Neuronal stem cell (in vitro differentiated cells): ENCODE data around the gene C1orf198.

Experiments
- DNase-seq: peaks from one replicate; pipeline ENCODE4 v3.0.0-alpha.2; 2013; ENCODE audit warnings: low spot score
- H2AFZ ChIP-seq: one replicate; pipeline ENCODE4 v1.6.1; 2013; ENCODE audit warnings: mild to moderate bottlenecking, low read length, inconsistent platforms
- H2AK5ac ChIP-seq: 2 replicates; pipeline ENCODE4 v1.6.1; 2013; ENCODE audit warnings: low read depth, mild to moderate bottlenecking, inconsistent platforms, low read length, moderate library complexity, mixed read lengths
- H2BK120ac ChIP-seq: 2 replicates; pipeline ENCODE4 v1.6.1; 2013; ENCODE audit warnings: low read depth, mild to moderate bottlenecking, inconsistent platforms, low read length, moderate library complexity, mixed read lengths
- H2BK12ac ChIP-seq: one replicate; pipeline ENCODE4 v1.6.1; 2013; ENCODE audit warnings: low read length, inconsistent platforms
- H2BK15ac ChIP-seq: 2 replicates; pipeline ENCODE4 v1.6.1; 2013; ENCODE audit warnings: mild to moderate bottlenecking, low read length, inconsistent platforms, mixed read lengths
- H2BK5ac ChIP-seq: one replicate; pipeline ENCODE4 v1.6.1; 2013; ENCODE audit warnings: inconsistent platforms, mild to moderate bottlenecking, low read length, moderate library complexity
- H3K14ac ChIP-seq: one replicate; pipeline ENCODE4 v1.6.1; 2013; ENCODE audit warnings: low read length, inconsistent platforms
- H3K18ac ChIP-seq: 2 replicates; pipeline ENCODE4 v1.6.1; 2013; ENCODE audit warnings: low read length, inconsistent platforms
- H3K23ac ChIP-seq: 2 replicates; pipeline ENCODE4 v1.6.1; 2013; ENCODE audit warnings: low read depth, mild to moderate bottlenecking, mixed read lengths, low read length, inconsistent platforms; ENCODE audit not compliant: poor library complexity
- H3K27ac ChIP-seq: replicated peaks from 3 replicates; pipeline ENCODE4 v1.5.1; 2013; ENCODE audit warnings: low read length, inconsistent platforms
- H3K27me3 ChIP-seq, 3 experiments: 2 replicates each; pipeline ENCODE4 v1.6.1; 2013; ENCODE audit warnings: low read length in 3 of 3, mild to moderate bottlenecking in 2 of 3, inconsistent platforms in 1 of 3, low read depth in 1 of 3, mixed read lengths in 1 of 3, moderate library complexity in 1 of 3; ENCODE audit not compliant: control insufficient read depth in 3 of 3, insufficient read depth in 3 of 3
- H3K36me3 ChIP-seq, 2 donors: replicated peaks in 1 of 2; 2 replicates each; pipeline ENCODE4 v1.6.1; 2013; ENCODE audit warnings: low read length in 2 of 2; ENCODE audit not compliant: control insufficient read depth in 2 of 2, insufficient read depth in 2 of 2
- H3K4ac ChIP-seq: 2 replicates; pipeline ENCODE4 v1.6.1; 2013; ENCODE audit warnings: inconsistent platforms, mild to moderate bottlenecking, low read length, moderate library complexity
- H3K4me1 ChIP-seq, 2 donors: 1 replicate in 1 of 2; 2 replicates in 1 of 2; pipeline ENCODE4 v1.6.1; 2013; ENCODE audit warnings: low read length in 2 of 2, low read depth in 1 of 2; ENCODE audit not compliant: control insufficient read depth in 2 of 2, insufficient read depth in 1 of 2
- H3K4me2 ChIP-seq: one replicate; pipeline ENCODE4 v1.6.1; 2013; ENCODE audit warnings: mild to moderate bottlenecking, low read length, inconsistent platforms; ENCODE audit not compliant: insufficient read depth, poor library complexity, severe bottlenecking
- H3K4me3 ChIP-seq, 2 donors: 2 replicates each; pipeline ENCODE4 v1.5.1; 2013; ENCODE audit warnings: low read length in 2 of 2, mild to moderate bottlenecking in 2 of 2, inconsistent platforms in 1 of 2, moderate library complexity in 1 of 2
- H3K79me1 ChIP-seq: one replicate; pipeline ENCODE4 v1.6.1; 2013; ENCODE audit warnings: low read depth, mild to moderate bottlenecking, inconsistent platforms, low read length, moderate library complexity
- H3K9ac ChIP-seq: one replicate; pipeline ENCODE4 v1.6.1; 2013; ENCODE audit warnings: mild to moderate bottlenecking, low read depth, low read length, inconsistent platforms; ENCODE audit not compliant: poor library complexity
- H3K9me3 ChIP-seq, 2 donors: replicated peaks in 1 of 2; 2 replicates each; pipeline versions ENCODE3 to v1.6.1; 2013; ENCODE audit warnings: low read length in 2 of 2, mild to moderate bottlenecking in 2 of 2, inconsistent platforms in 1 of 2, low read depth in 1 of 2, mixed read lengths in 1 of 2, moderate library complexity in 1 of 2; ENCODE audit not compliant: control insufficient read depth in 2 of 2, insufficient read depth in 1 of 2
- H4K8ac ChIP-seq: one replicate; pipeline ENCODE4 v1.6.1; 2013; ENCODE audit warnings: low read depth, mild to moderate bottlenecking, inconsistent platforms, low read length, moderate library complexity
- H4K91ac ChIP-seq: one replicate; pipeline ENCODE4 v1.6.1; 2013; ENCODE audit warnings: low read length, low read depth, mild to moderate bottlenecking, inconsistent platforms; ENCODE audit not compliant: poor library complexity
- WGBS, 2 donors: extraction: QIAGEN DNeasy Blood & Tissue Kit; methylation state at CpG; one replicate each; pipeline ENCODE4 v1.1.7; 2013; ENCODE audit warnings: missing lambda C conversion rate in 2 of 2, mixed read lengths in 1 of 2; ENCODE audit not compliant: insufficient read length in 2 of 2, insufficient replicate concordance in 1 of 2; ENCODE audit errors: extremely low coverage in 2 of 2; 5-methylcytosine and 5-hydroxymethylcytosine counted together

C1orf198 gene

GRCh38 chr1:230836793-230837192 lies 31.5 kb downstream of the C1orf198 start:
- H2BK5ac ChIP-seq = no peak overlapping the region
- H3K4me2 ChIP-seq = no peak overlapping the region
- H2BK120ac ChIP-seq = no peak overlapping the region
- H3K4ac ChIP-seq = no peak overlapping the region
- H3K36me3 ChIP-seq = peaks cover 14 to 53% of the 10 kb centered on the region in 2 donors
- no peaks in the 10 kb centered on the region for H3K27me3 ChIP-seq
- H3K23ac ChIP-seq = no peak overlapping the region
- no peak overlapping the region for H2AK5ac ChIP-seq
- H2BK12ac ChIP-seq = no peak overlapping the region
- peaks cover 0 to 2% of the 10 kb centered on the region in 2 donors for H3K9me3 ChIP-seq
- no peak overlapping the region for H3K9ac ChIP-seq
- no peak overlapping the region for H4K91ac ChIP-seq
- H3K4me1 ChIP-seq = peaks cover 2% of the 10 kb centered on the region in 2 donors
- peak overlapping the region; percentile 13 for H3K27ac ChIP-seq
- no peak for DNase-seq
- WGBS, 2 donors = no CpG with 5 or more reads among the region's 5 CpGs
- no peak overlapping the region for H2BK15ac ChIP-seq
- no peak overlapping the region for H3K18ac ChIP-seq
- H2AFZ ChIP-seq = peak overlapping the region; percentile 64
- H4K8ac ChIP-seq = no peak overlapping the region
- no peak overlapping the region for H3K4me3 ChIP-seq
- no peaks in the 10 kb centered on the region for H3K79me1 ChIP-seq
- no peak overlapping the region for H3K14ac ChIP-seq

- no peak overlapping the region for H2BK15ac ChIP-seq
- H2BK120ac ChIP-seq = no peak overlapping the region
- H3K9me3 ChIP-seq = peaks cover 0 to 2% of the 10 kb centered on the region in 2 donors
- no peak overlapping the region for H2AK5ac ChIP-seq
- H3K23ac ChIP-seq = no peak overlapping the region
- no peak overlapping the region for H2BK12ac ChIP-seq
- no peak overlapping the region for H4K8ac ChIP-seq
- H3K27ac ChIP-seq = no peak overlapping the region
- no peak overlapping the region for H3K4me2 ChIP-seq
- H3K27me3 ChIP-seq = no peaks in the 10 kb centered on the region
- H2AFZ ChIP-seq = no peak overlapping the region
- peaks cover 12 to 48% of the 10 kb centered on the region in 2 donors for H3K36me3 ChIP-seq
- H3K4me3 ChIP-seq = no peak overlapping the region
- H3K79me1 ChIP-seq = no peaks in the 10 kb centered on the region
- no peak overlapping the region for H3K18ac ChIP-seq
- H4K91ac ChIP-seq = no peak overlapping the region
- no peak overlapping the region for H3K4ac ChIP-seq
- no peak for DNase-seq
- H3K4me1 ChIP-seq = peaks cover 2% of the 10 kb centered on the region in 2 donors
- no peak overlapping the region for H2BK5ac ChIP-seq
- H3K9ac ChIP-seq = no peak overlapping the region
- H3K14ac ChIP-seq = no peak overlapping the region
- no CpG with 5 or more reads among the region's 5 CpGs for WGBS, 2 donors
Measured at GRCh38 chr1:230836347-230836746, 32.0 kb downstream of the C1orf198 start.

GRCh38 chr1:230834292-230834691 lies 34.0 kb downstream of the C1orf198 start:
- H3K36me3 ChIP-seq = peaks cover 5 to 28% of the 10 kb centered on the region in 2 donors
- no peak overlapping the region for H2BK120ac ChIP-seq
- H2BK5ac ChIP-seq = no peak overlapping the region
- no peak overlapping the region for H3K23ac ChIP-seq
- no peaks in the 10 kb centered on the region for H3K79me1 ChIP-seq
- H2BK12ac ChIP-seq = no peak overlapping the region
- no peak overlapping the region for H3K4ac ChIP-seq
- H3K9ac ChIP-seq = no peak overlapping the region
- no peak for DNase-seq
- no peak overlapping the region for H2BK15ac ChIP-seq
- no peaks in the 10 kb centered on the region for H3K27me3 ChIP-seq
- no peak overlapping the region for H3K18ac ChIP-seq
- no peak overlapping the region for H3K27ac ChIP-seq
- no CpG with 5 or more reads among the region's 3 CpGs for WGBS, 2 donors
- H2AK5ac ChIP-seq = no peak overlapping the region
- no peak overlapping the region for H2AFZ ChIP-seq
- H4K91ac ChIP-seq = no peak overlapping the region
- H4K8ac ChIP-seq = no peak overlapping the region
- no peak overlapping the region for H3K14ac ChIP-seq
- no peak overlapping the region for H3K4me2 ChIP-seq
- no peak overlapping the region for H3K4me3 ChIP-seq
- peaks cover 2% of the 10 kb centered on the region in 2 donors for H3K4me1 ChIP-seq
- peaks cover 0 to 2% of the 10 kb centered on the region in 2 donors for H3K9me3 ChIP-seq

GRCh38 chr1:230833511-230833910 lies 34.8 kb downstream of the C1orf198 start:
- DNase-seq = no peak
- Histone ChIP-seq H3K14ac (no peak overlapping the region), H3K4me2 (no peak overlapping the region), H3K36me3 (peaks cover 2 to 20% of the 10 kb centered on the region in 2 donors), H3K27ac (no peak overlapping the region), H3K4me3 (no peak overlapping the region), H2BK120ac (no peak overlapping the region), H3K27me3 (no peaks in the 10 kb centered on the region), H3K79me1 (no peaks in the 10 kb centered on the region), H2BK15ac (no peak overlapping the region), H3K4ac (no peak overlapping the region), H3K23ac (no peak overlapping the region), H4K8ac (no peak overlapping the region), H2BK5ac (no peak overlapping the region), H4K91ac (no peak overlapping the region), H2BK12ac (no peak overlapping the region), H3K9ac (no peak overlapping the region), H3K9me3 (peaks cover 0 to under 1% of the 10 kb centered on the region in 2 donors), H3K4me1 (peaks cover 2% of the 10 kb centered on the region in 2 donors), H3K18ac (no peak overlapping the region), H2AFZ (no peak overlapping the region), H2AK5ac (no peak overlapping the region)
- no CpG with 5 or more reads among the region's 3 CpGs for WGBS, 2 donors
